GM19372 (cell line): ENCODE data around the gene ANO8.

Source experiments
- ATAC-seq: cut with Tn5 transposase; IDR thresholded peaks from one replicate; pipeline ENCODE4 v1.9.1; 2021; ENCODE audit warnings: mild to moderate bottlenecking, low read depth, moderate library complexity; ENCODE audit not compliant: unreplicated experiment

ANO8 gene

DNA sequence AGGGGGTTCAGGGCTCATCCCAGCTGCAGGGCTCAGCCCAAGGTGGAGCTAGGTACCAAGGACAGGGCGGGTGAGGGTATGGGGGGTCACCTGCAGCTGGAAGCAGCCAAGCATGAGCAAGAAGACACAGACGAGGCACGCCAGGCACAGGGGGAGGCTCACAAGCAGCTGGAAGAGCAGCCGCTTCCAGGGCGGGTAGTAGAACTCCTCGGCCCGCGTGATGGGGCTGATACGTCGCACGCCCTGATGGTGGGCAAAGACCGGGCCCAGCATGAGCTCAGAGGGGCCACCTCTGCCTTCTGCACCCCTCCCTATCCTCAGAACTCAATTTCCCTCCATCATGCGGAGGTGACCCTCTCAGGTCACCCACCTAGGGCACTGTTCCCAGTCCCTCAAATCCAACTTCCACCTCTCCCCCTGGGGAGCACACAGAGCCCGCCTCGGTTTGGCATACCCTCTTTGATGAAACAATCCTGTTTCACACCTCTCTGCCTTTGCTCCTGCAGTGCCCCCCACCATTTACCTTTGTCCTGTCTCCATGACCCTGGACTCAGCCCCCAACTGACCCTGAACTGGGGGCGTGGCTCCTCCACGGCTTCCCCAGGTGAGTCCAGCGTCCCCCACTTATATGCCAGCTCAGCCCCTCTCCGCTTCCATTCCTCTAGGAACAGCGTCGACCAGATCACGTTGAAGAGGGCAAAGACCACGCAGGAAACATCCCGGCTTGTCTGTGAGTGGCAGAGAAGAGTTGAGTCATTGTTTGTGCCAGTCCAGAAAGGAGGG, 4.2 kb downstream of the ANO8 start:
- no peak for ATAC-seq

DNA sequence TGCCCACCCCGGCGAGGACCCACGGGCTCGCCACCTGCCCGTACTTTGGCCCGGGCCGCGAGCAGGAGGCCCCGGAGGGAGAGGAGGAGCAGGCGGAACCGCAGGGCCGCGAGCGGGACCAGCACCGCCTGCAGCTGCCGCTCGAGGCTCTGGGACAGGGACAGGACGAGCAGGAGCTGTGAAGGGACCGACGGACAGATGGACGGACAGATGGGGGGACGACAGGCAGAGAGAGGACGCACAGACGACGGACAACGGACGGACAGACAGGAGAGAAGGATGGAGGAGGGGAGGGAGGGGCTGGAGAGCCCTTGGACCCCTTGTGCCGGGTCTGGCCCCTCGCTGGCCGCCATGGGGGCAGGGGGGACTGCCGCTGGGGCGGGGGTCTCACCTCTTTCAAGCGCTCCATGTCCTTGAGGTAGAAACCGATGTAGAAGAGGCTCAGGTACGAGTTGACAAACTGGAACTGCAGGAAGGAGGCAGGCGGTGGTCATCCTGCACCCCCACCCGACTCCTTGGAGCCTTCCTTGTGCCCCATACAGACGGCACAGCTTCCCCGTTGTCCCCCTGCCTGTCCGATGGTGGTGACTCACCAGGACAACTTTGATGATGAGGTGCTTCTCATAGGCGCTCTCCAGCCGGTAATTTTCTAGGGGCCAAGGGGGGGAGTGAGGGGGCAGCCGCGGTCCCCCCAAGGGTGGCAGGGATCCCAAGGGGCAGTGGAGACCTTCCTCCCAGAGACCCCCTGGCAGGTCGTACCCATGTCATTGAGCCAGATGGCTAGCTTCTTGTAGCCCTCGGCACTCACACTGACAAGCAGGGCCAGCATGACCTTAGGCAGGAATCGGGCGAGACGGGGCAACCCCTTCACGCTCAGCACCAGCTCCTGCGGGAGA, 5.0 kb downstream of the ANO8 start:
- no peak for ATAC-seq

DNA sequence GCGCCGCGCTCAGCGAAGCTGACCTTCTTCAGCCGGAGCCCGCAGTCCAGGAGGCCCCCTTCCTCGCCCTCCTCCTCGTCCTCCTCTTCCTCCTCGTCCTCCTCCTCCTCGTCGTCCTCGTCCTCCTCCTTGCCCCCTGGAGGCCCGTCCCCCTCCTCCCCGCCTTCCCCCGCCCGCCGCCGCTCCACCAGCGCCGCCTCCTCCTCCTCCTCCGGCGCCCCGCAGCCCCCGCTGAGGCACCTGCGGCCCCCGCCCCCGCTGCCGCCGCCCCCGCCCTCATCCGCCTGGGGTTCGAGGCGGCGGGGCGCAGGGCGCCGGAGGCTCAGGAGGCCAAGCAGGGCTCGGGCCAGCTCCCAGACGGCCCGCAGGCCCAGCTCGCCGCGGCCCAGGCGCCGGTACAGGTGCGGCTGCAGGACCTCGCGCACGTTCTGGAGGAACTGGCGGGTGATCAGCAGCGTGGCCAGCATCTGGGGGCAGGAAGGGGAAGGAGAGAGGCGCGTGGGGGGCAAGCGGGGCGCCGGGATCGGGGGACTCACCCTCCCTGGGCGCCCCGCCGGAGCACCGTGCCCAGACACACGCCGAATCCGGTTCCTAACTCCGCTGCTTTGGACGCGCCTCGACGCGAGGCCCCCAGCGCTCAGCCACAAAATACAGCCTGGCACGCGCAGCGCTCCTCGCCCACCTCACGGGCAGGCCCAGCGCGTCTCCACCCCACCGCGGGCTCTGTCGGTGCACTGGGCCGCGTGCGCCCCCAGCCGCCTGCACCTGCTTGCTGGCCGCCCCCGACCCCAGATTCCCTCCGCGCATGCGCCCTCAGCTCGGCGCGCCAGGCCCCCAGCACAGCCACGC, 5.9 kb downstream of the ANO8 start:
- ATAC-seq, result no peak

DNA sequence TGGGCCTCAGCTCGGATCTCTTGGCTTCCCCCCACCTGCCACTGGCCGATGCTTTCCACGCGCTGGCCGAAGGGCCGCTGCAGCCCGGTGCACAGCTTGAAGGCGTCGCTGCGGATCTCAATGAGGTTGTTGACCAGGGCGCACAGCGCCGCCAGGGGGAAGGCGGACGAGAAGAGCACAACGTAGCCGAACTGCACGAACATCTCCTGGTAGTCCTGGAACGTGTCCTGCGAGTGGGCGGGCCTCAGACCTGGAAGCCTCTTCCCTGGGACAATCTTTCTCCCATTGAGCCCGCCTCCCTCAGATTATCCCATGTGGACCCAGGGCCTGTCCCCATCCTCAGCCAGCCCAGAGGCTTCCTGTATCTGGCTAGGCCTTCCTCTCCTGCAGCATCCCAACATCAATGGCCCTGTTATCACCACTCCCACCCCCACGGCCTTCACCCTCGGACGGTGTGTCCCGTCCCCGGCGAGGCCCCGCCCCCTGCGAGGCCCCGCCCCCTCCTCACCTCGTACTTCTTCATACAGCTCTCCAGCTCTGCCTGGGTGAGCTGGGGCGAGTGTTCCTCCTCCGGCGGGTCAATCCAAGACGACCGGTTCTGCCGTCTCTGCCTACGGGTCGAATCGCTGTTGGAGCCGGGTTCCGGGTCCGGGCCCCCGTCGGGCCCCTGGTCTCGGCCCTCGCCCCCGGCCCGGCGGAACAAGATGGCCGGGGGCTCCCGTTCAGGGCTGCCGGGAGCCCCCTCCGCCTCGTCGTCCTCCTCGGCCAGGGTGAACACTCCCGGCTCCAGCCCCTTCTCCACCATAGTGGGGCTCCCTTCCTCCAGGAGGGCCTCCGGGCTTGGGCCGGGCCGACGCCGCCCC, 6.8 kb downstream of the ANO8 start:
- no peak for ATAC-seq

DNA sequence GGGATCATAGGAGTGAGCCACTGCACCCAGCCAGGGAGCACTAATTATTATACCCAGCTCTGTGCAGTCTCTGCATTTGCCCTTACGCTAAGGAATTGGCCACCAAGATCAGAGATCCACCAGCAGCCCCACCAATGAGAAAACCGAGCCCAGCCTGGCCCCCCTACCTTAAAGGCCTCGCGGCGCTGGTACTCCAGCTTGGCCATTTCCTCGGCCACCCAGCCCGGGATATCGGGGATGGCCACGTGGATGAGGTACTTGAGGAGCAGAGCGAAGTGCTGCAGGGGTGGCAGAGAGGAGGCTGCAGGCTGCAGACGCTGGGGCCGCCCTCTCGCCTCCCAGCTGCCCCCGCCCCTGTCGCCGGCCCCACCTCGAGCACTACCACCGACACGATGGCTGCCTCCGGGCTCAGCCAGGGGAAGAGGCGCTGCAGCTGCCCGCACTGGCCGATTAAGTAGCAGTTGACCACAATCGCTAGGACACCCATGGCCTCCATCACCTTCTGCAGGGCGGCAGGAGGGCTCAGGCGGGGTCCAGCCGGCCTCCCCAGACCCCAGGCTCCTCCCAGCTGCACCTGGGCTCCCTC, 7.5 kb downstream of the ANO8 start:
- no peak for ATAC-seq

DNA sequence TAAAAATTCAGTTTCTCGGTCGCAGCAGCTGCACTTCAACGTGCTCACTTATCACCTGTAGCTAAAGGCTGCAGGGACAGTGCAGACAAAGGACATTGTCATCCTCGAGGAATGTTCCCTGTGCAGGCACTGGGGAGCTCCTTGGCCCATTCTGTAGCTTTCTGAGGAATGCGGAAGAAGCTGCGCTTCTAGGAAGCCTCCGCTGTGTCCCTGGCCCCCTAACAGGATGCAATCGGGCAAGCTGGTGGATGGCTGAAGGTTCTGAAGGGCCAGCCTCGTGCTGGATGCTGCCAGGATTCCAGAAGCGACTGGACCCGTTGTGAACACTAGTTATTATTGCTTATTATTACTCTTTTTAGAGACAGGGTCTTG, 8.1 kb downstream of the ANO8 start:
- no peak for ATAC-seq

DNA sequence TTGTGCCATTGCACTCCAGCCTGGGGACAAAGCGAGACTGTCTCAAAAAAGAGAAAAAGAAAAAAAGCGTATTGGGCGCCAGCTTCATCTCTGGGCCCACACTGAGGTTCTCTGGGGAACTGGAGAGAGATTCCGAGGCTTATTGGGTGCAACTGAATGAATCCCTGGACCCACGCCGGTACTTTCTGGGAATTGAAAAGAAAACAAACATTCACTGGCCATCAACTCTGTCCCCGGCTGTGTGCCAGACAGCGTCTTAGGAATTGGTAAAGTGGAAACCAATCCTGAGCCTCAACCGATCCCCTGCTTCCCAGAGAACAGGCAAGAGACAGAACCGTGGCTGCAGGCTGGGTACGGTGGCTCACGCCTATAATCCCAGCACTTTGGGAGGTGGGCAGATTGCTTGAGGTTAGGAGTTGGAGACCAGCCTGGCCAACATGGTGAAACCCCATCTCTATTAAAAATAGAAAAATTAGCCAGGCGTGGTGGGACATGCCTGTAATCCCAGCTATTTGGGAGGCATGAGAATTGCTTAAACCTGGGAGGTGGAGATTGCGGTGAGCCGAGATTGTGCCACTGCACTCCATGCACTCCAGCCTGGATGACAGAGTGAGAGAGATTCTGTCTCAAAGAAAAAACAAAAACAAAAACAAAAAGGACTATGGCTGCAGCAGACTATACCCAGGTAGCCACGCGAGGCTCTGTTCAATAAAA, 8.6 kb downstream of the ANO8 start:
- ATAC-seq, result no peak

DNA sequence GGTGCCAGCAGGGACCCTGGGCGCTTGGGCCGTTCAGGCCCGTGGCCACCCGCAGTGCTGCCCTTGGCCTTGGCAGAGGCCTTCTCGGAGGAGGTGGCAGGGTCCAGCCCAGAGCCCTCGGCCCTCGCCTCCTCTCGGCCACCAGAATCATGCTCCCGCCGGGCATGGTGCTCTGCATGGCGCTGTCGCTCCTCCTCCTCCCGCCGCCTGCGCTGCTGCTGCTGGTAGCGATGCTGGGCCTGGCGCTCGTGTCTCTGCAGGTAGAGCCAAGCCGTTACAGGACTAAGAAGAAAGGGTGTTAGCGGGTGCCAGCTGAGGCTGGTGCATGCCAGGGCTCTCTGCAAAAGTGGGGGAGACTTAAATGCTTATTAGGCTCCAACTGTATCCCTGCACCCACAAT, 9.5 kb downstream of the ANO8 start:
- no peak for ATAC-seq

DNA sequence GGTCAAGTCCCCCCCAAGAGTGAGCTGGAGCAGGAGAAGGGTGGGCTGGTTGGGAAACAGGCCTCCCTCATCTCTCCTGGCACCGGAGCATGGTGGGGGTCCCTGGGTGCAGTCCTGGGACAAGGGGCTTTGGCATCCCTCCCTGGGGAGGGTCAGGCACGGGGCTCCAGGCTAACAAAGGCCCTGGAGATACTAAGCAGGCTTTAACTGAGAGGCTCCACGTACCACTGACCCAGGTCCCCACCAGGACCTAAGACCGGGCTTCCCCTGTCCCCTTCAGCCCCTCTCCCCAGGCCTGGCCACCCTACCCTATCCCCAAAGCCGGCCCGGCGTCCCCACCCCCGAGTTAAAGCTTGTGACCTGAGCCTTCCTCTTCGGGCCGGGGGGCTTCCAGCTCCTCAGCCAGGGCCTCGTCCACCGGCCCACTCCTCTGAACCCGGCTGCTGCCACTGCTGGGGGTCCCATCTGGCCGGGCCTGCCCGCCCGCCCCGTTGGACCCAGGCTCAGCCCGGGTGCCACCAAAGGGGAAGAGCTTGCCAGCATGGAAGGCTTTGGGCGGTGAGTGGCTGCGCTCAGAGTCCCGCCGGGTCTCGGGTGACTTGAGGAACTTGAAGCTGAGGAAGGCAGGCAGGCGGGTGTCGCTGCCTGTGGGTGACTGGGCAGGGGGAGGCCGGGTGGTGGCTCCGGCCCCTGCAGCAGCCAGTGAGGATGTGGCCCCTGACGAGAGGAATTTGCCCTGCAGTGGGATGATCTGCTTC, 10.1 kb downstream of the ANO8 start:
- no peak for ATAC-seq

DNA sequence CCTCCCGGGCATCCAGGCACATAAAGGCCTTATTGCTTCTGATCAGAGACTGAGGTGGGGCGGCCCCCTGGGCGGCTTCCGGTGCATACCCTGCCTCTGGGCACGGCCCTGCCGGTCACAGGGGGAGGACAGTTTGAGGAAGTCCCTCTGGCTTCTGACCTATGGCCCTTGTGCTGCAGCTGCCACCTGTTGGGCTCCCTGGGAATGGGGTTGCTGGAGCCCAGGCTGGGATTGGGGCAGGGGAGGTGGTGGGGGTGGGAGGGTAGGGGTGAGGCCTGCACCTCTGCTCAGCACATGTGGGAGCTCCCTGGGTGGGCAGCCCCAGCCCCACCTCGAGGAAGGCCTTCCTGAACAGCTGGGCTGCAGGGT, 10.7 kb downstream of the ANO8 start:
- no peak for ATAC-seq

DNA sequence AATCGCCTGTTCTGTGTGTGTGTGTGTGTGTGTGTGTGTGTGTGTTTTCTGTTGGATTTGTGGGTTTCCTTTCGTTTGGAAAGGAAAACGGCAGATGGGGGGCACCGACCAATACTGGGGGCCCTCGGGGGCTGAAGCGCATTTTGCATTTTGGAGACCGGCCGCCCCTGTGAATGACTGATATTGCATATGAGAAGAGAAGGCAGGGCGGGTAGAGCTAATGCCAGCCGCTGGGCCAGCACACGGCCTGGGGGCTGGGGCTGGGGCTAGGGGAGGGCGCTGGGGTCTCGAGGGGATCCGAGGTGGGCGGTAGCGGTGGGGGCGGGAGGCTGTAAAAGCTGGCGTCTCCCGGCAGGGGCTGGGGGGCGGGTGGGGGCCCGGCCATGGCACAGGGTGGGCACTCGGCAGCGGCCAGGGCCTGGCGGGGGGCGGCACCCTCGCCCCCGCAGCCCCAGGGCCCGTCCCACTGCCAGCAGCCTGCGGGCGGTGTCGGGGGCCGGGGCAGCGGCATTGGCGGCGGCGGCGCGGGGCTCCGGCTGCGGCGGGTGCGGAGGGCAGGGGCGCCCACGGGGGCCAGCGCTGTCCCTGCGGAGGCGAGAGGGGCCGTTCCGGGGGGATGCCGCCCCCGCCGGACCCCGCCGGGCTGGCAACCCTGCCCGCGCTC, 11.2 kb downstream of the ANO8 start:
- no peak for ATAC-seq

DNA sequence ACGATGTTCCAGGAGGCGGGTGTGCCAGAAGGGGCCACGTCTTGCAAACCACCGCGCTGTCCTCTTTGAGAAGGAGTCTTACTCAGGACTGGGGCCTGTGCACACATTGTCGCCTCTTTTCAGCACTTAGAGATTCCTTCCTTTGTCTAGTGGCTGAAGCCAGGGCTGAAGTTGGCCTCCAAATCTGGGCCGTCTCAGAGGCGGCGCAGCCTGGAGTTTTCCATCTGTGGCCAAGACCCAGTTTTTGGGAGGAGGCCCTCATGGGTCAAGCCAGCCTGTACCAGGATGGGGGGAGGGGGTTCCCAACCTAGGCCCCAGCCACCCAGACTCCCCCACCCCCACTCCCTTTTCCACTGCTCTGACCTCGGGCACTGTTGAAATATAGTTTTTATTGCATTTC, 11.8 kb downstream of the ANO8 start:
- no peak for ATAC-seq

DNA sequence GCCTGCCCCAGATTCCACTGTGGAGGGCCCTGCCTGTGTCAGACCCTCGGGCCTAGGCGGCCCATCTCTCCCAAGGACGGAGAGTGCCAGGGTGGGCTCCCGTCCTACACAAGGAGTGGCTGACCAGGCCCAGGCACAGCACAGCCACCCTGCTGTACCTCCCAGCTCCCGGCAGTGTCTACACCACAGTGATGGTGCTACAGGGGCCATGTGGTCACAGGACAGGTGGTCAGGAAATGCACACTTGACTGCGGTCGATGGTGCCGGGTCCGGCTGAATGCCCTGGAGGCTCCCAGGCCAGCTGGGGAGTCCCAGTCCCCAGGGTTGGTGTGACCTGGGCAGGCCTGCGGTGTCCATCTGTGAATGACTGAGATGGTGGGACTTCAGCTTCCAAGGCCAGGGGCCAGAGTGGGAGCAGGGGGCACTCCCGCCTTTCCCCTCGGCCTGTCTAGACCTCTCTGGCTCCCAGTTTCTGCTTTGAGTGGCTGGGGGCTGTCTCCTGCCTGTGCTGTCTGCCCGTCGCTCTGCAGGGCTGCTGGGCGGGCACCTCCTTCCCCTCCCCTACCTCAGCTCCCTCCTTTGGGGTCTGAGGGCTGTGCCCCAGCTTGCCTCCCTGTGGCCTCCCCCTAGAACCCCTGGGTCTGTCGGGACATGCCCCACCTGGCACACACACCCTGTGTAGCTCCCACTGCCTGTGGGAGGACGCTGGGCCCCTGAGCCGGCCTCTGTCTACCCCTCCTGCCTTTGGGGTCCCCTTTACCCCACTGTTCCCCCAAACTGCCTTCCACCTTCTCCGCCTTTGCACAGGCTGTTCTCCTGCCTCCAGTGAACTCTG, 12.8 kb downstream of the ANO8 start:
- no peak for ATAC-seq

DNA sequence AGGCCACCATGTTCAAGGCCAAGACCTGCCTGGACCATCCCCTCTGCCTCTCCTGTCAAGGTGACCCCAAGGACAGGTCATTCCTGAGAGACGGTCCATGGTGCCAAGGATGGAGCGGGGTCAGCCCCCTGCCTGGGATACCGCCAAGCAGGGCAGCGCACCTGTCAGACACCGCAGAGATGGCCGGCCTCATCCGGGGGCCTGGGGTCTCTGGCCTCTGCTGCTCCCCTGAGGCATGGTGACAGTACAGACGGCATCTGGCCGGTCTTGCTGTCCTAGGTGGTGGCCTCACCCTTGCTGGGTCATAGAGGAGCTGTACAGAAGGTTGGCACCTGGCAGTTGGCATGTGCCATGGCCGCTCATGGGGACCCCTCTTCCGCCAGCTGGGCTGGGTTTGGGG, 14.2 kb downstream of the ANO8 start:
- no peak for ATAC-seq

DNA sequence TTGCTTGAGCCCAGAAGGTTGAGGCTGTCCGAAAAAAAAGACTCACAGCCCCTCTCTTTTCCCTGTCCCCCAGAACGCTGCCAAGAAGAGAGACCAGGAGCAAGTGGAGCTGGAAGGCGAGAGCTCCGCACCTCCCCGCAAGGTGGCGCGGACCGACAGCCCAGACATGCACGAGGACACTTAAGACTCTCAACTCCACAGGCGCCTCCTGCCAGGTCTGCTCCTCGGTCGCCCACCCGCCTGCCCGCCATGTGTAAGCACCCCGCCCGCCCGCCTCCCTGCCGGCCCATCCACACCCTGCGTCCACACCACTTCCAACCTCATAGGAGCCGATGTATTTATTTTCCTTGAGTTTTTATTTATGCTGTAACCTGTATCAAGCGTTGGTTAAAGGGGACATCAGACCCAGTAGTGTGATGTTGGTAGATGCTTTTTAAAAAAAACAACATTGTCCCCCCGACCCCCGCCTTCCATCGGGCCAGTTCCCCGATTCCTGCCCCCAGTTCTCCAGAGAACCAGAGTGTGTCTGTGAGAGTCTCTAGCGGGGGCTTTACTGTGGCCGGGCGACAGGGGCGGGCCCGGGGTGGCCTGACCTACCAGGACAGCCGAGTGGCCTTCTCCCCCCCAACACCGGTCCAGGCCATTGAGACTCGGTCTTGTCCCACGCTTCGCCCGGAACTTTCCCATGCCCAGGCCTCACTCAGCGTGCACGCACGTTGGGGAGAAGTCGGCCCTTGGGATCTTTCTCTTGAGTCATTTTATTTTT, 15.0 kb downstream of the ANO8 start:
- ATAC-seq, result no peak

DNA sequence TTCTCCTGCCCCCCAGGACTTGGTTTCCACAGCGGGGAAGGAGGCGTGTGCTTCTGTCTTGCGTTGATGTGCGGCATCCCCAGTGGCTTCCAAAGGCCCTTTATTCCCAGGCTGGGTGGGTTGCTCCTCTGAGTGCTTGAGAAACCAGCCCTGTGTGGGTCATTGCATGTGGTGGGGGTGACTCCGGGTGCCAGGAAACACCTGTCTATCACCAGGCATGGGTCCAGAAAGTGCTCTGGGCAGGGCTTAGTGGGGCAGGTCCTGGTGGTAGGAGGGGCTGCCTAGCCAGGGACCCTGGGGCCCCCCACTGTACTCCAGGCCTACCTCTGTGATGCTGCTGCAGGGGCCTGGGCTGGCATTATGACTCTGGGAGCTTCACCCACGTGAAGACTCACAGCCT, 15.7 kb downstream of the ANO8 start:
- ATAC-seq, result no peak
